Keratinocyte (primary cell): ENCODE measurements around the gene PRRT1B.

Experiments used
- EZH2 ChIP-seq: IDR thresholded peaks from one replicate; pipeline ENCODE4 v1.6.1; 2012; ENCODE audit warnings: inconsistent platforms, mild to moderate bottlenecking, low read length, moderate library complexity
- TF ChIP-seq, protein P1 (sequence below), 3 experiments: IDR thresholded peaks in 1 of 3; conservative IDR thresholded peaks in 1 of 3; optimal IDR thresholded peaks in 1 of 3; 2 replicates in 2 of 3; 3 replicates in 1 of 3; pipeline versions ENCODE3 to v1.5.1; 2011; ENCODE audit warnings: low read length in 3 of 3, mild to moderate bottlenecking in 3 of 3, moderate library complexity in 2 of 3, control low read depth in 1 of 3, inconsistent platforms in 1 of 3; ENCODE audit not compliant: insufficient read depth in 2 of 3; ENCODE audit errors: extremely low read depth in 1 of 3

GRCh38 chr9:131593936-131594665 lies 48.8 kb downstream of the PRRT1B start:
- TF ChIP-seq, protein P1, sequence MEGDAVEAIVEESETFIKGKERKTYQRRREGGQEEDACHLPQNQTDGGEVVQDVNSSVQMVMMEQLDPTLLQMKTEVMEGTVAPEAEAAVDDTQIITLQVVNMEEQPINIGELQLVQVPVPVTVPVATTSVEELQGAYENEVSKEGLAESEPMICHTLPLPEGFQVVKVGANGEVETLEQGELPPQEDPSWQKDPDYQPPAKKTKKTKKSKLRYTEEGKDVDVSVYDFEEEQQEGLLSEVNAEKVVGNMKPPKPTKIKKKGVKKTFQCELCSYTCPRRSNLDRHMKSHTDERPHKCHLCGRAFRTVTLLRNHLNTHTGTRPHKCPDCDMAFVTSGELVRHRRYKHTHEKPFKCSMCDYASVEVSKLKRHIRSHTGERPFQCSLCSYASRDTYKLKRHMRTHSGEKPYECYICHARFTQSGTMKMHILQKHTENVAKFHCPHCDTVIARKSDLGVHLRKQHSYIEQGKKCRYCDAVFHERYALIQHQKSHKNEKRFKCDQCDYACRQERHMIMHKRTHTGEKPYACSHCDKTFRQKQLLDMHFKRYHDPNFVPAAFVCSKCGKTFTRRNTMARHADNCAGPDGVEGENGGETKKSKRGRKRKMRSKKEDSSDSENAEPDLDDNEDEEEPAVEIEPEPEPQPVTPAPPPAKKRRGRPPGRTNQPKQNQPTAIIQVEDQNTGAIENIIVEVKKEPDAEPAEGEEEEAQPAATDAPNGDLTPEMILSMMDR (optimal IDR thresholded peaks at IDR 0.05 in 1 of 3, IDR thresholded peaks at IDR 0.05 in 1 of 3, conservative IDR thresholded peaks at IDR 0.05 in 1 of 3; ENCODE audit: extremely low read depth in 1 of 3, insufficient read depth in 2 of 3, low read length in 3 of 3) = no peak
- no peak for TF ChIP-seq EZH2
